Measurements from ENCODE around the gene IGFLR1.

The IGFLR1 gene

DNA sequence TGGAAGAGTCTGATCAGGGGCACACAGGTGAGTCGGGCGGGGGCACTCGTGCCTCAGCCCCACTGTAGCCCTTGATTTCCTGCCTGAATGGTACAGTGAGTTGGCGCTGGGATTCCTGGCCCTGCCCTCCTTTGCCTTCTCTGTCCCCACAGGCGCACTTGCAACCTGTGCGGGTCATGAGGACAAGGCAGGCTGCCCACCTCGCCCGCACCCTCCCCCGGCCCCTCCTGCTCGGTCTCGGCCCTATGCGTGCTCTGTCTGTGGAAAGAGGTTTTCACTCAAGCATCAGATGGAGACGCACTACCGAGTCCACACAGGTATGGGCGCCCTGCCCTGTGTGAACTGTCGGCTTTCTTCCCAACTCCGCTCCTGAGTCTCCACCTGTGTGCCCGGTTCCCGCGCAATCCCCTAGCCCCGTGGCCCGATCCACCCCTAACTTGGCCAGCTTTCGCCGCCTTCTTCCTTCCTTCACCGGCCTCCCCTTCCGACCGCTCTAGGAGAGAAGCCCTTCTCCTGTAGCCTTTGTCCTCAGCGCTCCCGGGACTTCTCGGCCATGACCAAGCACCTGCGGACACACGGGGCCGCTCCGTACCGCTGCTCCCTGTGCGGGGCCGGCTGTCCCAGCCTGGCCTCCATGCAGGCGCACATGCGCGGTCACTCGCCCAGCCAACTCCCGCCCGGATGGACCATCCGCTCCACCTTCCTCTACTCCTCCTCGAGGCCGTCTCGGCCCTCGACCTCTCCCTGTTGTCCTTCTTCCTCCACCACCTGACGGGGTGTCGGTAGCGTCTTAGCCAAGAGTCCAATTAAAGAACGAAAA lies 26.1 kb downstream of the IGFLR1 start:
- TF ChIP-seq EGR1 (IDR thresholded peaks at IDR 0.05), result no peak
- TF ChIP-seq, protein P1, sequence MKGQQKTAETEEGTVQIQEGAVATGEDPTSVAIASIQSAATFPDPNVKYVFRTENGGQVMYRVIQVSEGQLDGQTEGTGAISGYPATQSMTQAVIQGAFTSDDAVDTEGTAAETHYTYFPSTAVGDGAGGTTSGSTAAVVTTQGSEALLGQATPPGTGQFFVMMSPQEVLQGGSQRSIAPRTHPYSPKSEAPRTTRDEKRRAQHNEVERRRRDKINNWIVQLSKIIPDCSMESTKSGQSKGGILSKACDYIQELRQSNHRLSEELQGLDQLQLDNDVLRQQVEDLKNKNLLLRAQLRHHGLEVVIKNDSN (IDR thresholded peaks at IDR 0.05), result 0 out of 2 replicates have a peak, but pooled peaks have one; percentile 4
- TF ChIP-seq YY1 (IDR thresholded peaks at IDR 0.05; ENCODE audit: low read depth), result no peak
- TF ChIP-seq, protein P2, sequence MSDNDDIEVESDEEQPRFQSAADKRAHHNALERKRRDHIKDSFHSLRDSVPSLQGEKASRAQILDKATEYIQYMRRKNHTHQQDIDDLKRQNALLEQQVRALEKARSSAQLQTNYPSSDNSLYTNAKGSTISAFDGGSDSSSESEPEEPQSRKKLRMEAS (IDR thresholded peaks at IDR 0.05), result peak; percentile 92

DNA sequence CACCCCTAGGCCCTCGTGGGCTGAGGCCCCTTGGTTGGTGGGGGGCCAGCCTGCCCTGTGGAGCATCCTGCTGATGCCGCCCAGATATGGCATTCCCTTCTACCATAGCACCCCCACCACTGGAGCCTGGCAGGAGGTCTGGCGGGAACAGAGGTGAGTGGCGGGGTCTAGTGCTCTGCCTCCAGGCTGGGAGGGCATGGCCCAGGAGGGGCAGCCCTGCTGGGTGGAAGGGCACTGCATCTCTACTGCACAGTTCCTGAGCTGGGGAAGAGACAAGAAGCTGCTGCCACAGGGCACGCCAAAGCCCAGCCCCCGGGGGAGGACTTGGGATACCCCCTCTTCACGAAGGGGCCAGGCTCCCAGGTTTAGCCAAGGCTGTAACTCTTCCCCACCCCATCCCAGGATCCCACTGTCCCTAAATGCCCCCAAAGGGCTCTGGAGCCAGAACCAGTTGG lies 26.9 kb downstream of the IGFLR1 start:
- TF ChIP-seq, protein P1 (IDR thresholded peaks at IDR 0.05), result no peak
- TF ChIP-seq CEBPB (IDR thresholded peaks at IDR 0.05) (no peak), FOXM1 (IDR thresholded peaks at IDR 0.05; ENCODE audit: borderline replicate concordance, low read depth) (no peak), RAD21 (IDR thresholded peaks at IDR 0.05; ENCODE audit: low read depth) (no peak), REST (IDR thresholded peaks at IDR 0.05; ENCODE audit: low read depth) (no peak), TAF1 (IDR thresholded peaks at IDR 0.05; ENCODE audit: low read depth) (no peak), TCF12 (IDR thresholded peaks at IDR 0.05; ENCODE audit: low read depth) (no peak), YY1 (IDR thresholded peaks at IDR 0.05; ENCODE audit: low read depth) (no peak), TEAD4 (IDR thresholded peaks at IDR 0.05) (no peak), EGR1 (IDR thresholded peaks at IDR 0.05) (no peak), ZBTB7A (IDR thresholded peaks at IDR 0.05; ENCODE audit: low read depth) (no peak), EP300 (IDR thresholded peaks at IDR 0.05; ENCODE audit: borderline replicate concordance) (no peak), CREB1 (IDR thresholded peaks at IDR 0.05; ENCODE audit: low read depth) (no peak), NFIC (IDR thresholded peaks at IDR 0.05) (no peak)
- TF ChIP-seq, protein P2 (IDR thresholded peaks at IDR 0.05), result no peak

DNA sequence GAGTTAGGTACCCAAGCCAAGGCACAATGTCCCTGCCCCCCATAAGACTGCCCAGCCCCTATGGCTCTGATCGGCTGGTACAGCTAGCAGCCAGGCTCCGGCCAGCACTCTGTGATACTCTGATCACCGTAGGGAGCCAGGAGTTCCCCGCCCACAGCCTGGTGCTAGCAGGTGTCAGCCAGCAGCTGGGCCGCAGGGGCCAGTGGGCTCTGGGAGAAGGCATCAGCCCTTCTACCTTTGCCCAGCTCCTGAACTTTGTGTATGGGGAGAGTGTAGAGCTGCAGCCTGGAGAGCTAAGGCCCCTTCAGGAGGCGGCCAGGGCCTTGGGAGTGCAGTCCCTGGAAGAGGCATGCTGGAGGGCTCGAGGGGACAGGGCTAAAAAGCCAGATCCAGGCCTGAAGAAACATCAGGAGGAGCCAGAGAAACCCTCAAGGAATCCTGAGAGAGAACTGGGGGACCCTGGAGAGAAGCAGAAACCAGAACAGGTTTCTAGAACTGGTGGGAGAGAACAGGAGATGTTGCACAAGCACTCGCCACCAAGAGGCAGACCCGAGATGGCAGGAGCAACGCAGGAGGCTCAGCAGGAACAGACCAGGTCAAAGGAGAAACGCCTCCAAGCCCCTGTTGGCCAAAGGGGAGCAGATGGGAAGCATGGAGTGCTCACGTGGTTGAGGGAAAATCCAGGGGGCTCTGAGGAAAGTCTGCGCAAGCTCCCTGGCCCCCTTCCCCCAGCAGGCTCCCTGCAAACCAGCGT lies 27.5 kb downstream of the IGFLR1 start:
- TF ChIP-seq CEBPB (IDR thresholded peaks at IDR 0.05) (no peak), REST (IDR thresholded peaks at IDR 0.05; ENCODE audit: low read depth) (no peak), CREB1 (IDR thresholded peaks at IDR 0.05; ENCODE audit: low read depth) (no peak), FOXM1 (IDR thresholded peaks at IDR 0.05; ENCODE audit: borderline replicate concordance, low read depth) (no peak), TEAD4 (IDR thresholded peaks at IDR 0.05) (no peak), NFIC (IDR thresholded peaks at IDR 0.05) (no peak)
- TF ChIP-seq, protein P1 (IDR thresholded peaks at IDR 0.05), result no peak

- TF ChIP-seq EP300 (IDR thresholded peaks at IDR 0.05; ENCODE audit: borderline replicate concordance) (no peak), NFIC (IDR thresholded peaks at IDR 0.05) (no peak), ZBTB7A (IDR thresholded peaks at IDR 0.05; ENCODE audit: low read depth) (no peak), RAD21 (IDR thresholded peaks at IDR 0.05; ENCODE audit: low read depth) (no peak), CEBPB (IDR thresholded peaks at IDR 0.05) (no peak), TAF1 (IDR thresholded peaks at IDR 0.05; ENCODE audit: low read depth) (no peak), CREB1 (IDR thresholded peaks at IDR 0.05; ENCODE audit: low read depth) (no peak)
Measured at GRCh38 chr19:35713904-35714495, 28.3 kb downstream of the IGFLR1 start.

- no peak for TF ChIP-seq EP300 (IDR thresholded peaks at IDR 0.05; ENCODE audit: borderline replicate concordance)
- no peak for TF ChIP-seq REST (IDR thresholded peaks at IDR 0.05; ENCODE audit: low read depth)
- no peak for TF ChIP-seq TEAD4 (IDR thresholded peaks at IDR 0.05)
- no peak for TF ChIP-seq ZBTB7A (IDR thresholded peaks at IDR 0.05; ENCODE audit: low read depth)
- TF ChIP-seq, protein P1 (IDR thresholded peaks at IDR 0.05), result no peak
- no peak for TF ChIP-seq TCF12 (IDR thresholded peaks at IDR 0.05; ENCODE audit: low read depth)
- no peak for TF ChIP-seq NFIC (IDR thresholded peaks at IDR 0.05)
- no peak for TF ChIP-seq CEBPB (IDR thresholded peaks at IDR 0.05)
- TF ChIP-seq YY1 (IDR thresholded peaks at IDR 0.05; ENCODE audit: low read depth), result no peak
- TF ChIP-seq FOXM1 (IDR thresholded peaks at IDR 0.05; ENCODE audit: borderline replicate concordance, low read depth), result no peak
- TF ChIP-seq EGR1 (IDR thresholded peaks at IDR 0.05), result no peak
- no peak for TF ChIP-seq CREB1 (IDR thresholded peaks at IDR 0.05; ENCODE audit: low read depth)
- TF ChIP-seq, protein P2 (IDR thresholded peaks at IDR 0.05), result no peak
- TF ChIP-seq TAF1 (IDR thresholded peaks at IDR 0.05; ENCODE audit: low read depth), result no peak
- TF ChIP-seq RAD21 (IDR thresholded peaks at IDR 0.05; ENCODE audit: low read depth), result no peak
Measured at GRCh38 chr19:35713506-35713850, 28.8 kb downstream of the IGFLR1 start.
